Tibial nerve (tissue), 4 donors: Measurements from ENCODE around the gene CINP. TPM values are rescaled to one million over a fixed set of nuclear protein-coding genes. Genes with fewer than 3 reads are reported as not detected.

Experiments
- DNase-seq, 2 donors: peaks; one replicate each; pipeline ENCODE4 v3.0.0-alpha.2; 2019; ENCODE audit warnings: low spot score in 2 of 2
- H3K27ac ChIP-seq, 4 donors: fragments of 200-600 bp; sonication (generic) in 3 of 4; one replicate each; pipeline ENCODE4 v1.5.1; 2017 to 2019; ENCODE audit warnings: mild to moderate bottlenecking in 1 of 4
- H3K27me3 ChIP-seq, 2 donors: fragments of 200-600 bp; sonication (generic) in 1 of 2; one replicate each; pipeline versions ENCODE4 v1.5.1 to v1.6.0; 2017 to 2019
- H3K36me3 ChIP-seq, 3 donors: fragments of 200-600 bp; sonication (generic); one replicate each; pipeline ENCODE4 v1.5.1; 2018 to 2019
- H3K4me1 ChIP-seq, 4 donors: fragments of 200-600 bp; sonication (generic) in 3 of 4; one replicate each; pipeline ENCODE4 v1.5.1; 2017 to 2019
- H3K4me3 ChIP-seq, 4 donors: fragments of 200-600 bp; sonication (generic) in 3 of 4; one replicate each; pipeline ENCODE4 v1.5.1; 2017 to 2019; ENCODE audit warnings: mild to moderate bottlenecking in 1 of 4, moderate library complexity in 1 of 4
- H3K9me3 ChIP-seq, 4 donors: fragments of 200-600 bp; sonication (generic) in 3 of 4; one replicate each; pipeline ENCODE4 v1.5.1; 2017 to 2019
- CTCF ChIP-seq, 5 experiments: fragments of 200-600 bp in 3 of 5; fragments of 450-650 bp in 2 of 5; sonication (generic) in 3 of 5; IDR thresholded peaks; one replicate each; pipeline ENCODE4 v1.5.1; 2016 to 2019; ENCODE audit warnings: antibody characterized with exemption in 5 of 5, mild to moderate bottlenecking in 3 of 5, moderate library complexity in 2 of 5
- EP300 ChIP-seq, 2 donors: sonication (generic); formaldehyde crosslinking; IDR thresholded peaks; one replicate each; pipeline ENCODE4 v1.6.1; 2017; ENCODE audit warnings: antibody characterized with exemption in 2 of 2, mild to moderate bottlenecking in 1 of 2
- POLR2A ChIP-seq, 2 donors: fragments of 450-650 bp; IDR thresholded peaks; one replicate each; pipeline ENCODE4 v1.6.1; 2017; ENCODE audit warnings: antibody characterized with exemption in 2 of 2, mild to moderate bottlenecking in 2 of 2, moderate library complexity in 2 of 2
- WGBS, 2 donors: methylation state at CpG; one replicate each; pipeline ENCODE4 v1.1.5; 2018; 5-methylcytosine and 5-hydroxymethylcytosine counted together
- total RNA-seq, 4 donors: library from RNA; depleted of rRNA; stranded (reverse); fragments of >200 nt; gene quantifications; one replicate each; pipeline ENCODE4 v1.1.0, GENCODE V29; 2016

Gene CINP
- total RNA-seq, 4 donors from 2014 or later = 21.2 to 40.2 (median 31.2) TPM

DNA sequence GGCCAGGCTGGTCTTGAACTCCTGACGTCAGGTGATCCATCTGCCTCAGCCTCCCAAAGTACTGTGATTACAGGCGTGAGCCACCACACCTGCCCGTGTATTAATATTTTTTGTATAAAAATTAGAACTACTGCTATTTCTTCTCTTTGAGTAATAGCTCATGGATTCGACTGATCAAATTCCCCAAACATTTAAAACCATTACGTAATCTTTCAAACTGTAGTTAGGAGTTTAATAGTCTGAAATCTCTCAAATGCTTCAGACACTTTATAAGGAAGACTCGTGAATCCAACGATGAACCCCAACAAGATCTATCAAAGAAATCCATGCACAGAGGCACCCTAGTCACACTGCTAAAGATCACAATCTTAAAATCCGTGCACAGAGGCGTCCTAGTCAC lies 16.1 kb upstream of the CINP start:
- WGBS, 2 donors = 95 to 97% methylated on average over 9 of the region's 9 CpGs
- no peak for DNase-seq
- Histone ChIP-seq H3K4me1 (no peaks in the 10 kb centered on the region), H3K9me3 (no peaks in the 10 kb centered on the region), H3K36me3 (peaks cover 0 to 75% (median 4%) of the 10 kb centered on the region in 3 donors), H3K27ac (no peak overlapping the region), H3K27me3 (no peaks in the 10 kb centered on the region), H3K4me3 (no peak overlapping the region)
- TF ChIP-seq POLR2A (IDR thresholded peaks at IDR 0.05) = no peak
- TF ChIP-seq EP300 (IDR thresholded peaks at IDR 0.05) = no peak

DNA sequence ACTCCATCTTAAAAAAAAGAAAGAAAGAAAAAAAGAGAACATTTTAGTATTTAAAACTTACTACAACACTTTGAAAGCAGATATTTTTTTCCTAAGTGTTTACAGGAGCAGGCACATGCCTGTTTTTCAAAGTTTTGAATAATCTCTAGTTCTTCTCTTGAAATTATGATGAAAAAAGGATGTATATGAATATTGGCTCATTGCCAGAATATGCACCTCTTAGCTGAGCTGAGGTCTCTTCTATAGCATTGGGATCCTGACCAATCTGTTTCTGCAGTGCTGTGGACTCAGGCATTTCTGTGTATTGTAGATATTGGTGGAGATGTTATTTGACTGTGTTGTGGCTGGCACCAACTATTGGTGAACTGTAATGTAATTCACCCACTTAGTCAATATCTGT lies 15.0 kb upstream of the CINP start:
- Histone ChIP-seq H3K9me3 (no peaks in the 10 kb centered on the region), H3K27me3 (no peaks in the 10 kb centered on the region), H3K4me3 (no peak overlapping the region), H3K36me3 (peaks cover 0 to 64% (median 4%) of the 10 kb centered on the region in 3 donors), H3K4me1 (no peaks in the 10 kb centered on the region), H3K27ac (no peak overlapping the region)
- no peak for TF ChIP-seq POLR2A (IDR thresholded peaks at IDR 0.05)
- TF ChIP-seq CTCF (IDR thresholded peaks at IDR 0.05) = no peak
- DNase-seq = no peak

DNA sequence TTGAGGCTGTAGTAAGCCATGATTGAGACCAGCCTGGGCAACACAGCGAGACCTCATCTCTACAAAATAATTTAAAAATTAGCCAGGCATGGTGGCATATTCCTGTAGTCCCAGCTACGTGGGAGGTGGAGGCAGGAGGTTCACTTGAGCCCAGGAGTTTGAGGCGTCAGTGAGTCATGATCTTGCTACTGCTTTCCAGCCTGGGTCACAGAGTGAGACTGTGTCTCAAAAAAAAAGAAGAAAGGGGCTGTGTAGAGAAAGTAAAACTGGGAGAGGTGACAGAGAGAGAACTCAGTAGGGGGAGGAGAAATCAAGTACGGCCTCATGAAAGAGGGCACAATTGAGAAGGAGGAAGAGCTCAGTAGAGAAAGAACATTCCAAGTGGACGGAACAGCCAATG lies 12.4 kb upstream of the CINP start:
- Histone ChIP-seq H3K36me3 (peaks cover 0 to 38% (median 4%) of the 10 kb centered on the region in 3 donors), H3K27me3 (no peaks in the 10 kb centered on the region), H3K4me3 (no peak overlapping the region), H3K4me1 (peaks cover 0 to 13% (median 0%) of the 10 kb centered on the region in 4 donors), H3K9me3 (no peaks in the 10 kb centered on the region), H3K27ac (no peak overlapping the region)
- DNase-seq = no peak
- TF ChIP-seq EP300 (IDR thresholded peaks at IDR 0.05) = no peak
- no peak for TF ChIP-seq POLR2A (IDR thresholded peaks at IDR 0.05)
- no peak for TF ChIP-seq CTCF (IDR thresholded peaks at IDR 0.05)
- 89 to 91% methylated on average over 5 of the region's 5 CpGs for WGBS, 2 donors

- H3K27ac ChIP-seq = no peak overlapping the region
- H3K9me3 ChIP-seq = no peaks in the 10 kb centered on the region
- no peak for DNase-seq
- no peak for TF ChIP-seq POLR2A (IDR thresholded peaks at IDR 0.05)
- no peak for TF ChIP-seq CTCF (IDR thresholded peaks at IDR 0.05)
- no peak for TF ChIP-seq EP300 (IDR thresholded peaks at IDR 0.05)
- peaks cover 0 to 30% (median 4%) of the 10 kb centered on the region in 3 donors for H3K36me3 ChIP-seq
- H3K4me3 ChIP-seq = no peak overlapping the region
- H3K4me1 ChIP-seq = peaks cover 0 to 21% (median 0%) of the 10 kb centered on the region in 4 donors
- H3K27me3 ChIP-seq = no peaks in the 10 kb centered on the region
- WGBS, 2 donors = 69 to 85% methylated on average over 2 of the region's 2 CpGs
Measured at GRCh38 chr14:102374264-102374663, 11.6 kb upstream of the CINP start.

DNA sequence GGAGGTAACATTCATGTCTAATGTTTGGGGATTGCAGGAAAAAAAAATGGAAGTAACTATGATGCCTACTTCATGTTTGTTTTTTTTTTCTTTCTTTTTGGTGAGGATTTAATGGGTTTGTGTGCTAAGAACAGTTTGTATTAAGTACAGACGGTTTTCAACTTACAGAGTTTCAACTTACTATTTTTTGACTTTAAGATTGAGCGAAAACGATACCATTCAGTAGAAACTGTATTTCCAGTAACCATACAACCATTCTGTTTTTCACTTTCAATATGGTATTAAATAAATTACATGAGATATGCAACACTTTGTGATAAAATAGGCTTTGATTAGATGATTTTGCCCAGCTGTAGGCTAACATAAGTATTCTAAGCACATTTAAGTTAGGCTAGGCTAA lies 10.4 kb upstream of the CINP start:
- 86 to 91% methylated on average over 3 of the region's 3 CpGs for WGBS, 2 donors
- TF ChIP-seq CTCF (IDR thresholded peaks at IDR 0.05) (no peak), POLR2A (IDR thresholded peaks at IDR 0.05) (no peak), EP300 (IDR thresholded peaks at IDR 0.05) (no peak)
- Histone ChIP-seq H3K27me3 (no peaks in the 10 kb centered on the region), H3K4me1 (peaks cover 0 to 33% (median 0%) of the 10 kb centered on the region in 4 donors), H3K36me3 (peaks cover 0 to 19% (median 4%) of the 10 kb centered on the region in 3 donors), H3K9me3 (no peaks in the 10 kb centered on the region), H3K27ac (no peak overlapping the region), H3K4me3 (no peak overlapping the region)
- no peak for DNase-seq

DNA sequence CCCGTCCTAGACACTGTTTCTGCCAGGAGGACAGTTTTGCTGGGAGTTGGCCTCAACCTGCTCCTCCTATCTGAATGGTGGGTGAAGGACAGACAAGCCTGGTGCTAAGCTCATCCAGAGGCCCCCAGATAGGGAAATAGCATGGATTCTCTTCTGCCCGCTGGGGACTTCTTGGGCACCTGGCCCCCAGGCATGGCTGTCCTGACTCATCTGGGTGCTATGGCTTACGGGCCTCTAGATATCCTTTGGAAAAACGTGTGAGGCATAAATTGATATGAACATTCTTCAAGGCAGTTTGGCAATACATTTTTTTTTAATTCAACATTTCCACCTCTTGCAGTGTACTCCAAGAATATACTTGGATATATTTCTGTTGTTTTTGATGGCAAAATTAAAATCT lies 8.7 kb upstream of the CINP start:
- H3K27ac ChIP-seq = no peak overlapping the region
- H3K9me3 ChIP-seq = no peaks in the 10 kb centered on the region
- H3K4me3 ChIP-seq = no peak overlapping the region
- H3K36me3 ChIP-seq = peaks cover 0 to 4% (median 0%) of the 10 kb centered on the region in 3 donors
- no peaks in the 10 kb centered on the region for H3K27me3 ChIP-seq
- TF ChIP-seq EP300 (IDR thresholded peaks at IDR 0.05) (no peak), CTCF (IDR thresholded peaks at IDR 0.05) (no peak), POLR2A (IDR thresholded peaks at IDR 0.05) (no peak)
- no peak for DNase-seq
- H3K4me1 ChIP-seq = peaks cover 0 to 47% (median 0%) of the 10 kb centered on the region in 4 donors
- WGBS, 2 donors = 84 to 89% methylated on average over 4 of the region's 4 CpGs
